ENCODE results near the gene EIF2B5. TPM values are rescaled to one million over a fixed set of nuclear protein-coding genes. Genes with fewer than 3 reads are reported as not detected.

The EIF2B5 gene
- total RNA-seq, 2 experiments from 2014 or later, result 52.2 to 61.6 TPM

- Mint-ChIP-seq H3K4me1 (peaks cover 26% of the 10 kb centered on the region), H3K9me3 (ENCODE audit: low read depth) (no peaks in the 10 kb centered on the region), H3K27me3 (no peaks in the 10 kb centered on the region), H3K36me3 (peaks cover 35% of the 10 kb centered on the region), H3K27ac (no peak overlapping the region), H3K4me3 (no peak overlapping the region)
- CTCF ChIA-PET, result no interaction called here
- DNase-seq (no peak), ATAC-seq (no peak)
These were observed 43.5 kb downstream of the EIF2B5 start for GRCh38 chr3:184178521-184179138.

- H3K27ac Mint-ChIP-seq, result no peak overlapping the region
- no peaks in the 10 kb centered on the region for H3K27me3 Mint-ChIP-seq
- no peak for ATAC-seq
- no peaks in the 10 kb centered on the region for H3K9me3 Mint-ChIP-seq (ENCODE audit: low read depth)
- peaks cover 42% of the 10 kb centered on the region for H3K36me3 Mint-ChIP-seq
- peaks cover 24% of the 10 kb centered on the region for H3K4me1 Mint-ChIP-seq
- CTCF ChIA-PET, result interaction anchor here (1.4 kb wide), 1 partner anchor 163 kb away, joined by 3 read pairs; the partner anchor contains the start of gene ABCC5
- DNase-seq, result no peak
- H3K4me3 Mint-ChIP-seq, result no peak overlapping the region
These were observed 45.0 kb downstream of the EIF2B5 start for GRCh38 chr3:184180165-184180564.

- Mint-ChIP-seq H3K27me3 (no peaks in the 10 kb centered on the region), H3K4me1 (peaks cover 17% of the 10 kb centered on the region), H3K36me3 (peaks cover 42% of the 10 kb centered on the region), H3K4me3 (no peak overlapping the region), H3K9me3 (ENCODE audit: low read depth) (no peaks in the 10 kb centered on the region), H3K27ac (no peak overlapping the region)
- CTCF ChIA-PET, result no interaction called here
- ATAC-seq (no peak), DNase-seq (no peak)
These were observed 46.4 kb downstream of the EIF2B5 start for GRCh38 chr3:184181596-184181995.

GRCh38 chr3:184183679-184184078 lies 48.5 kb downstream of the EIF2B5 start:
- Mint-ChIP-seq H3K36me3 (peaks cover 42% of the 10 kb centered on the region), H3K27ac (no peak overlapping the region), H3K27me3 (no peaks in the 10 kb centered on the region), H3K4me1 (peaks cover 24% of the 10 kb centered on the region), H3K9me3 (ENCODE audit: low read depth) (no peaks in the 10 kb centered on the region), H3K4me3 (no peak overlapping the region)
- CTCF ChIA-PET, result interaction anchor here (1.0 to 3.4 kb wide), 3 partner anchors 9 to 122 kb away, joined by 3 to 20 read pairs (median 6); partner anchors contain the start of gene AP2M1
- DNase-seq (no peak), ATAC-seq (no peak)

- no peaks in the 10 kb centered on the region for H3K27me3 Mint-ChIP-seq
- H3K4me3 Mint-ChIP-seq, result peak overlapping the region; percentile 86
- H3K27ac Mint-ChIP-seq, result peak overlapping the region; percentile 91
- DNase-seq (no peak), ATAC-seq (no peak)
- peaks cover 43% of the 10 kb centered on the region for H3K36me3 Mint-ChIP-seq
- no peaks in the 10 kb centered on the region for H3K9me3 Mint-ChIP-seq (ENCODE audit: low read depth)
- peaks cover 26% of the 10 kb centered on the region for H3K4me1 Mint-ChIP-seq
- CTCF ChIA-PET, result interaction anchor here (1.6 to 3.4 kb wide), 3 partner anchors 10 to 65 kb away, joined by 5 to 20 read pairs (median 6); partner anchors contain the start of genes AP2M1 and EEF1AKMT4
These were observed 49.5 kb downstream of the EIF2B5 start for GRCh38 chr3:184184546-184185230.

GRCh38 chr3:184185461-184186183 lies 50.5 kb downstream of the EIF2B5 start:
- ATAC-seq (peak; percentile 96), DNase-seq (peak; percentile 99)
- Mint-ChIP-seq H3K36me3 (peaks cover 44% of the 10 kb centered on the region), H3K4me3 (peak overlapping the region; percentile 86), H3K27me3 (no peaks in the 10 kb centered on the region), H3K9me3 (ENCODE audit: low read depth) (no peaks in the 10 kb centered on the region), H3K4me1 (peaks cover 30% of the 10 kb centered on the region), H3K27ac (peak overlapping the region; percentile 91)
- CTCF ChIA-PET, result interaction anchor here (0.8 to 3.4 kb wide), 6 partner anchors 11 to 301 kb away, joined by 3 to 20 read pairs (median 3); partner anchors contain the start of genes ABCC5, AP2M1, EEF1AKMT4 and PARL

GRCh38 chr3:184186184-184186901 lies 51.2 kb downstream of the EIF2B5 start, which contains the start of gene ABCF3:
ABCF3 (plus strand) TSS chr3:184186199; CDS start chr3:184186208, 9 bp downstream.
- DNase-seq (no peak), ATAC-seq (no peak)

GRCh38 chr3:184186902-184187207 lies 51.7 kb downstream of the EIF2B5 start:
- H3K4me3 Mint-ChIP-seq, result peak overlapping the region; percentile 86
- H3K4me1 Mint-ChIP-seq, result peaks cover 30% of the 10 kb centered on the region
- no peaks in the 10 kb centered on the region for H3K9me3 Mint-ChIP-seq (ENCODE audit: low read depth)
- H3K36me3 Mint-ChIP-seq, result peaks cover 36% of the 10 kb centered on the region
- no peaks in the 10 kb centered on the region for H3K27me3 Mint-ChIP-seq
- no peak for DNase-seq
- H3K27ac Mint-ChIP-seq, result peak overlapping the region; percentile 91
- CTCF ChIA-PET, result interaction anchor here (0.7 to 3.4 kb wide), 3 partner anchors 41 to 65 kb away, joined by 3 to 20 read pairs (median 3); partner anchors contain the start of gene EIF2B5
- no peak for ATAC-seq

More at GRCh38 chr3:184186184-184186901, 51.2 kb downstream of the EIF2B5 start, which contains the start of gene ABCF3:
- Mint-ChIP-seq H3K9me3 (ENCODE audit: low read depth) (no peaks in the 10 kb centered on the region), H3K27ac (peak within 1 kb of the TSS; percentile 91), H3K4me3 (peak within 1 kb of the TSS; percentile 86), H3K27me3 (no peaks in the 10 kb centered on the region), H3K36me3 (peaks cover 40% of the 10 kb centered on the region), H3K4me1 (peaks cover 30% of the 10 kb centered on the region)
- CTCF ChIA-PET, result interaction anchor here (0.7 to 3.4 kb wide), 7 partner anchors 12 to 302 kb away, joined by 3 to 20 read pairs (median 3); partner anchors contain the start of genes ABCC5, AP2M1, EIF2B5 and PARL

- Mint-ChIP-seq H3K9me3 (ENCODE audit: low read depth) (no peaks in the 10 kb centered on the region), H3K36me3 (peaks cover 33% of the 10 kb centered on the region), H3K27ac (no peak overlapping the region), H3K4me1 (peaks cover 30% of the 10 kb centered on the region), H3K27me3 (no peaks in the 10 kb centered on the region), H3K4me3 (no peak overlapping the region)
- ATAC-seq (no peak), DNase-seq (no peak)
- CTCF ChIA-PET, result interaction anchor here (1.0 kb wide), 1 partner anchor 55 kb away, joined by 3 read pairs; no protein-coding TSS in a partner anchor
These were observed 52.9 kb downstream of the EIF2B5 start for GRCh38 chr3:184188080-184188479.

- Mint-ChIP-seq H3K27ac (no peak overlapping the region), H3K4me1 (peaks cover 30% of the 10 kb centered on the region), H3K36me3 (peaks cover 33% of the 10 kb centered on the region), H3K27me3 (no peaks in the 10 kb centered on the region), H3K4me3 (no peak overlapping the region), H3K9me3 (ENCODE audit: low read depth) (no peaks in the 10 kb centered on the region)
- DNase-seq, result no peak
- CTCF ChIA-PET, result interaction anchor here (1.1 kb wide), 1 partner anchor 61 kb away, joined by 3 read pairs; no protein-coding TSS in a partner anchor
- no peak for ATAC-seq
These were observed 54.3 kb downstream of the EIF2B5 start for GRCh38 chr3:184189421-184189820.

GRCh38 chr3:184192889-184193288 lies 57.7 kb downstream of the EIF2B5 start:
- Mint-ChIP-seq H3K4me1 (peaks cover 8% of the 10 kb centered on the region), H3K27ac (no peak overlapping the region), H3K9me3 (ENCODE audit: low read depth) (no peaks in the 10 kb centered on the region), H3K27me3 (no peaks in the 10 kb centered on the region), H3K4me3 (no peak overlapping the region), H3K36me3 (peaks cover 29% of the 10 kb centered on the region)
- ATAC-seq, result no peak
- DNase-seq, result no peak
- CTCF ChIA-PET, result no interaction called here

- CTCF ChIA-PET, result no interaction called here
- ATAC-seq (no peak), DNase-seq (no peak)
- Mint-ChIP-seq H3K36me3 (peaks cover 23% of the 10 kb centered on the region), H3K27me3 (no peaks in the 10 kb centered on the region), H3K4me3 (no peak overlapping the region), H3K4me1 (peaks cover 4% of the 10 kb centered on the region), H3K27ac (no peak overlapping the region), H3K9me3 (ENCODE audit: low read depth) (no peaks in the 10 kb centered on the region)
These were observed 58.9 kb downstream of the EIF2B5 start for GRCh38 chr3:184193991-184194539.
